GM21423 (cell line): ENCODE results near the gene COX6A1.
"Not testable (repeated sequence)": the region's sequence is repeated elsewhere in the genome, so short reads cannot be mapped to it uniquely, and the experiment has no call there.

Experiments used
- ATAC-seq: cut with Tn5 transposase; IDR thresholded peaks from one replicate; pipeline ENCODE4 v1.9.1; 2021; ENCODE audit warnings: mild to moderate bottlenecking, moderate library complexity; ENCODE audit not compliant: unreplicated experiment

Gene COX6A1

GRCh38 chr12:120466560-120467315 lies 28.8 kb downstream of the COX6A1 start:
- ATAC-seq = no peak

GRCh38 chr12:120467439-120467838 lies 29.5 kb downstream of the COX6A1 start:
- ATAC-seq = no peak

- no peak for ATAC-seq
These were observed 30.5 kb downstream of the COX6A1 start for GRCh38 chr12:120468325-120468820.

GRCh38 chr12:120468821-120469449 lies 31.0 kb downstream of the COX6A1 start:
- ATAC-seq = peak; percentile 33

GRCh38 chr12:120469450-120470149 lies 31.7 kb downstream of the COX6A1 start, which contains the start of gene SRSF9:
TSS of gene SRSF9 (minus strand) at chr12:120469748. CDS start at chr12:120469609, 139 bp downstream.
- peak; percentile 82 for ATAC-seq

GRCh38 chr12:120470150-120470784 lies 32.4 kb downstream of the COX6A1 start:
- peak; percentile 8 for ATAC-seq

GRCh38 chr12:120472521-120472920 lies 34.6 kb downstream of the COX6A1 start:
- no peak for ATAC-seq

GRCh38 chr12:120473807-120474615 lies 36.1 kb downstream of the COX6A1 start:
- no peak for ATAC-seq

- ATAC-seq = no peak
These were observed 36.7 kb downstream of the COX6A1 start for GRCh38 chr12:120474616-120474960.

- ATAC-seq = no peak
These were observed 37.7 kb downstream of the COX6A1 start for GRCh38 chr12:120475643-120476042.

- ATAC-seq = no peak
These were observed 41.5 kb downstream of the COX6A1 start for GRCh38 chr12:120479458-120479857.

- ATAC-seq = no peak
These were observed 42.3 kb downstream of the COX6A1 start for GRCh38 chr12:120480211-120480610.

- no peak for ATAC-seq
These were observed 43.3 kb downstream of the COX6A1 start for GRCh38 chr12:120481022-120481767.

- no peak for ATAC-seq
These were observed 45.7 kb downstream of the COX6A1 start for GRCh38 chr12:120483621-120484020.

- ATAC-seq = no peak
These were observed 48.3 kb downstream of the COX6A1 start for GRCh38 chr12:120485961-120486881.

GRCh38 chr12:120487552-120487951 lies 49.6 kb downstream of the COX6A1 start:
- ATAC-seq = not testable (repeated sequence)

GRCh38 chr12:120488057-120488640 lies 50.2 kb downstream of the COX6A1 start:
- no peak for ATAC-seq

GRCh38 chr12:120489018-120489417 lies 51.1 kb downstream of the COX6A1 start:
- ATAC-seq = no peak
